Endodermal cell (in vitro differentiated cells): Measurements from ENCODE around the gene PLIN1. TPM values are rescaled to one million over a fixed set of nuclear protein-coding genes. Genes with fewer than 3 reads are reported as not detected.
A peak's percentile ranks its signal among the peaks of the same experiment; 100 is the strongest.

Source experiments
- DNase-seq: peaks from one replicate; pipeline ENCODE4 v3.0.0-alpha.2; 2017
- H3K27ac ChIP-seq: 2 replicates; pipeline ENCODE4 v1.5.1; 2013; ENCODE audit warnings: mild to moderate bottlenecking, low read depth, low read length, moderate library complexity
- H3K27me3 ChIP-seq: 2 replicates; pipeline ENCODE4 v1.6.1; 2013; ENCODE audit warnings: mild to moderate bottlenecking, low read length, moderate library complexity; ENCODE audit not compliant: insufficient read depth, control insufficient read depth, poor library complexity, severe bottlenecking
- H3K36me3 ChIP-seq: 2 replicates; pipeline ENCODE4 v1.7.0; 2013; ENCODE audit warnings: mild to moderate bottlenecking, low read length, moderate library complexity; ENCODE audit not compliant: control insufficient read depth, insufficient read depth
- H3K4me1 ChIP-seq: one replicate; pipeline ENCODE4 v1.7.0; 2013; ENCODE audit warnings: low read length; ENCODE audit not compliant: control insufficient read depth, insufficient read depth
- H3K4me3 ChIP-seq: 2 replicates; pipeline ENCODE4 v1.5.1; 2013; ENCODE audit warnings: mild to moderate bottlenecking, low read length, moderate library complexity
- H3K9ac ChIP-seq: 2 replicates; pipeline ENCODE4 v1.6.1; 2013; ENCODE audit warnings: mild to moderate bottlenecking, low read length, moderate library complexity; ENCODE audit not compliant: poor library complexity, severe bottlenecking; ENCODE audit errors: extremely low read depth
- H3K9me3 ChIP-seq: 2 replicates; pipeline ENCODE4 v1.6.1; 2013; ENCODE audit warnings: mild to moderate bottlenecking, low read length, moderate library complexity; ENCODE audit not compliant: control insufficient read depth
- H3K27ac Mint-ChIP-seq: 2 replicates; pipeline ENCODE4 v1.8.0; 2020; ENCODE audit warnings: mixed read lengths
- H3K27me3 Mint-ChIP-seq: 2 replicates; pipeline ENCODE4 v1.8.0; 2021; ENCODE audit warnings: mild to moderate bottlenecking, mixed read lengths; ENCODE audit not compliant: insufficient read depth
- H3K36me3 Mint-ChIP-seq: 2 replicates; pipeline ENCODE4 v1.8.0; 2020; ENCODE audit warnings: low read depth, mixed read lengths
- H3K4me1 Mint-ChIP-seq: 2 replicates; pipeline ENCODE4 v1.8.0; 2020; ENCODE audit warnings: mixed read lengths
- H3K4me3 Mint-ChIP-seq: 2 replicates; pipeline ENCODE4 v1.8.0; 2020; ENCODE audit warnings: mild to moderate bottlenecking, moderate library complexity, mixed read lengths
- H3K9me3 Mint-ChIP-seq: 2 replicates; pipeline ENCODE4 v1.8.0; 2020; ENCODE audit warnings: mild to moderate bottlenecking, mixed read lengths
- WGBS, 2 experiments: methylation state at CpG; one replicate each; pipeline versions ENCODE4 v1.1.5 to v1.1.7; 2013; ENCODE audit warnings: missing lambda C conversion rate in 2 of 2, mixed read lengths in 1 of 2; ENCODE audit not compliant: insufficient coverage in 1 of 2, insufficient read length in 1 of 2; 5-methylcytosine and 5-hydroxymethylcytosine counted together
- total RNA-seq, 2 donors: library from RNA; stranded (reverse); fragmentation: NEBNext Ultra II Directional in 1 of 2; extraction: Animal tissue kit (Norgen Biotek cat#: 25700) in 1 of 2; gene quantifications; 2 replicates in 1 of 2; 3 replicates in 1 of 2; pipeline ENCODE4 v1.2.1, GENCODE V29; 2021
- TF ChIP-seq, protein P1 (sequence below): fragments of 200-600 bp; sonication (generic); conservative IDR thresholded peaks from 2 replicates; pipeline ENCODE4 v1.5.0; 2021; ENCODE audit warnings: antibody characterized with exemption, mild to moderate bottlenecking

PLIN1 gene
- total RNA-seq, 2 donors from 2014 or later, result 0.11 to 0.22 TPM

DNA sequence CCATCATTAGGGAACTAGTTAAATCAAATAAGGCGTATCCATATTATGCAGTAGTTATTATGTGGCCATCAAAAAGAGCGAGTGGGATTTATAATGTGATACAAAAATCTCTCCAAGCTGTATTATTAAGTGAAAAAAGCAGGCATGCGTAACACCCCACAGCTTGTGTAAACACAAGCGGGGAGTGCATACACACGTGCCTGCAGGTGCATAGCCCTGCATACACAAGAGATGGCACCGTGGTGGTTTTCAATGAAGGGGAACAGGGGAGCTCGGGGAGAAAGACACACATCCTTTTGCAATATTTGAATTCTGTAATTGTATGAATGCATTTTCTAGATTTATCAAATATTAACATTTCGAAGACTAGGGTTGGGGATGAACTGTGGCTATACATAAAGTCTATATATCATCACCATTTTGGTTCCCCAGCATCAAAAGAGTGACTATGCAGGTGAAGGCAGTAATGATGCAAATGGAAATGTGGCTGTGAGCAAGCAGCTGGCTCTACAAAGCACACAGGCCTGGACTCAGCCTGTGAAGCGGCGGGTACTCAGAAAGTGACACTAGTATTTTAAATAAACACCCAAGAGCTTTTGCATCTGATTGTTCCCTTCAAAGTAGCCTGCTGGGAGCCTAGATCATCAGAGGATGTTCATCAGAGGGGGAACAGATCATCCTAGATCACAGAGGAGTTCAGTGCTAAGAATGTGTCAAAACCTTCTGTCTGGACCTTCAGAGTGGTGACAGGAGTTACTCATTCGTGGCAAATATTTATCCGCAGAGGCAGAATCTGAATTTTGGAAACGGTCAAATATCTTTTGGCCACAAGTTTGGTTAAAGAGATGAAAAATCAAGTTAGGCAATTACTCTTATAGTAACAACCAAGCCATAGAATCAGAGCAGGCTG lies 14.5 kb downstream of the PLIN1 start:
- no peaks in the 10 kb centered on the region for H3K36me3 Mint-ChIP-seq
- TF ChIP-seq, protein P1, sequence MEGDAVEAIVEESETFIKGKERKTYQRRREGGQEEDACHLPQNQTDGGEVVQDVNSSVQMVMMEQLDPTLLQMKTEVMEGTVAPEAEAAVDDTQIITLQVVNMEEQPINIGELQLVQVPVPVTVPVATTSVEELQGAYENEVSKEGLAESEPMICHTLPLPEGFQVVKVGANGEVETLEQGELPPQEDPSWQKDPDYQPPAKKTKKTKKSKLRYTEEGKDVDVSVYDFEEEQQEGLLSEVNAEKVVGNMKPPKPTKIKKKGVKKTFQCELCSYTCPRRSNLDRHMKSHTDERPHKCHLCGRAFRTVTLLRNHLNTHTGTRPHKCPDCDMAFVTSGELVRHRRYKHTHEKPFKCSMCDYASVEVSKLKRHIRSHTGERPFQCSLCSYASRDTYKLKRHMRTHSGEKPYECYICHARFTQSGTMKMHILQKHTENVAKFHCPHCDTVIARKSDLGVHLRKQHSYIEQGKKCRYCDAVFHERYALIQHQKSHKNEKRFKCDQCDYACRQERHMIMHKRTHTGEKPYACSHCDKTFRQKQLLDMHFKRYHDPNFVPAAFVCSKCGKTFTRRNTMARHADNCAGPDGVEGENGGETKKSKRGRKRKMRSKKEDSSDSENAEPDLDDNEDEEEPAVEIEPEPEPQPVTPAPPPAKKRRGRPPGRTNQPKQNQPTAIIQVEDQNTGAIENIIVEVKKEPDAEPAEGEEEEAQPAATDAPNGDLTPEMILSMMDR, result no peak
- WGBS, 2 experiments, result 78 to 85% methylated on average over 9 to 12 of the region's 13 CpGs
- no peak for DNase-seq
- no peak overlapping the region for H3K9ac ChIP-seq
- H3K4me1 Mint-ChIP-seq, result no peaks in the 10 kb centered on the region
- H3K27me3 Mint-ChIP-seq, result peaks cover 53% of the 10 kb centered on the region
- no peak overlapping the region for H3K4me3 ChIP-seq
- no peaks in the 10 kb centered on the region for H3K36me3 ChIP-seq
- H3K27me3 ChIP-seq, result peaks cover 33% of the 10 kb centered on the region
- H3K4me1 ChIP-seq, result no peaks in the 10 kb centered on the region
- no peak overlapping the region for H3K27ac ChIP-seq
- peak overlapping the region; percentile 34 for H3K4me3 Mint-ChIP-seq
- no peaks in the 10 kb centered on the region for H3K9me3 Mint-ChIP-seq
- H3K27ac Mint-ChIP-seq, result no peak overlapping the region
- no peaks in the 10 kb centered on the region for H3K9me3 ChIP-seq

DNA sequence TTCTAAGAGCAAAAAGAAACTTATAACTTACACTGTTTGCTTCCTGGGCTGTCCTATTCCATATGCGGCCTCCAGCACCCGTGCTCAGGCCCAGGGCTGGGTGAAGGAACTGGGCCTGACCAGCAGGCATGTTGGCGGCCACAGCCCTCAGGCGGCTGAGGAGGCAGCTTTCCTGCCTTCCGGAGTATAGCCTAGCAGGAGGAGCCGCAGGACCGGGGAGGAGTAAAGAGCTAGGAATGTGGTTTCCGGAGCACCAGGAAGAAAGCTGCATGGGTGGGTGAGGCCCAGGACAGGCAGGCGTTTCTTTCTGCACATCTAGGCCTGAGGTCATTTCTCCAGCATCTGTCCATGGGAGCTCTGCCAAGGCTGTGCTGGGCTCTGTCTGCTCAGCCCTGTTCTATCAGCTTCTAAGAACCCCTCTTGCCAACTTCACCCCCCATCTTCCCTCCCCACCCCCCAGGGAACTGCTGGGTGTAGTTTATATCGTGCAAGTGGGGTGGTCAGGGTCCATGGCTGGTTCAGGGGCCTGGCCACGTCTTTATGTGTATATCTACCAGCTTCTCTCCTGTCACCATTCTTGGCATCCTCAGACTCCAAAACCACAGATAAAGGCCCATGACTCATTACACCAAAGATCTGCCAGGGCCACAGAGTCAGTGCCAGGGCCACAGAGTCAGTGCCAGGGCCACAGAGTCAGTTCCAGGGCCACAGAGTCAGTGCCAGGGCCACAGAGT lies 16.1 kb downstream of the PLIN1 start:
- no peak overlapping the region for H3K9ac ChIP-seq

GRCh38 chr15:89660556-89660955 lies 18.6 kb downstream of the PLIN1 start:
- H3K4me3 Mint-ChIP-seq, result no peak overlapping the region
- no peak for DNase-seq
- no peak overlapping the region for H3K27ac ChIP-seq
- H3K27me3 Mint-ChIP-seq, result peaks cover 53% of the 10 kb centered on the region
- no peaks in the 10 kb centered on the region for H3K36me3 ChIP-seq
- H3K4me3 ChIP-seq, result no peak overlapping the region
- H3K9me3 ChIP-seq, result no peaks in the 10 kb centered on the region
- H3K4me1 Mint-ChIP-seq, result peaks cover 3% of the 10 kb centered on the region
- TF ChIP-seq, protein P1, result no peak
- no peak overlapping the region for H3K27ac Mint-ChIP-seq
- H3K9ac ChIP-seq, result no peak overlapping the region
- H3K9me3 Mint-ChIP-seq, result no peaks in the 10 kb centered on the region
- no peaks in the 10 kb centered on the region for H3K36me3 Mint-ChIP-seq
- no peaks in the 10 kb centered on the region for H3K4me1 ChIP-seq
- 83 to 100% methylated on average over 1 to 2 of the region's 2 CpGs for WGBS, 2 experiments
- H3K27me3 ChIP-seq, result peaks cover 24% of the 10 kb centered on the region

More for the DNA sequence above, 16.1 kb downstream of the PLIN1 start:
- Mint-ChIP-seq H3K27ac (no peak overlapping the region), H3K36me3 (no peaks in the 10 kb centered on the region), H3K4me3 (no peak overlapping the region), H3K9me3 (no peaks in the 10 kb centered on the region), H3K4me1 (no peaks in the 10 kb centered on the region), H3K27me3 (peaks cover 56% of the 10 kb centered on the region)
- Histone ChIP-seq H3K4me1 (no peaks in the 10 kb centered on the region), H3K36me3 (no peaks in the 10 kb centered on the region), H3K27ac (no peak overlapping the region), H3K9me3 (no peaks in the 10 kb centered on the region), H3K4me3 (no peak overlapping the region), H3K27me3 (peaks cover 32% of the 10 kb centered on the region)
- 79 to 89% methylated on average over 8 to 11 of the region's 11 CpGs for WGBS, 2 experiments
- DNase-seq, result peak; percentile 73
- TF ChIP-seq, protein P1, result no peak
